AG04450 (cell line): ENCODE measurements around the gene PRIM2. TPM values are rescaled to one million over a fixed set of nuclear protein-coding genes. Genes with fewer than 3 reads are reported as not detected.
"Not testable (repeated sequence)": the region's sequence is repeated elsewhere in the genome, so short reads cannot be mapped to it uniquely, and the experiment has no call there.

Source experiments
- CTCF ChIA-PET: fragments of 300-600, 350-600 bp; formaldehyde crosslinking; extraction: SDS; loops from one replicate; lab custom pipeline; 2022; ENCODE audit warnings: antibody characterized with exemption, inconsistent platforms; lab: Charles Lee
- POLR2A ChIA-PET: fragments of 350-600 bp; formaldehyde crosslinking; extraction: SDS; loops from one replicate; lab custom pipeline; 2021; ENCODE audit warnings: antibody characterized with exemption, inconsistent platforms; lab: Yijun Ruan, JAX
- DNase-seq: peaks from one replicate; pipeline ENCODE4 v3.0.0-alpha.2; 2011; ENCODE audit warnings: low read depth, low spot score
- H3K27ac ChIP-seq: one replicate; pipeline ENCODE4 v1.5.1; 2012; ENCODE audit warnings: low read depth, low read length, control low read depth
- H3K27me3 ChIP-seq: one replicate; pipeline ENCODE4 v1.6.0; 2012; ENCODE audit warnings: low read length; ENCODE audit not compliant: control insufficient read depth, insufficient read depth
- H3K4me3 ChIP-seq: 2 replicates; pipeline ENCODE4 v1.5.1; 2011; ENCODE audit warnings: mild to moderate bottlenecking, low read depth, low read length, control low read depth
- H3K9me3 ChIP-seq: 2 replicates; pipeline ENCODE4 v1.5.1; 2012; ENCODE audit warnings: low read length; ENCODE audit not compliant: control insufficient read depth, insufficient read depth
- polyA plus RNA-seq: library from polyadenylated mRNA; depleted of rRNA; stranded (reverse); fragments of >200 nt; gene quantifications from 2 replicates; pipeline ENCODE4 v1.2.3, GENCODE V29; 2011
- TF ChIP-seq, protein P1 (sequence below): IDR thresholded peaks from 2 replicates; pipeline ENCODE4 v1.5.1; 2011; ENCODE audit warnings: low read depth, low read length, control low read depth, inconsistent platforms

PRIM2 gene
- polyA plus RNA-seq, 1 experiment, result 30.2 TPM

DNA sequence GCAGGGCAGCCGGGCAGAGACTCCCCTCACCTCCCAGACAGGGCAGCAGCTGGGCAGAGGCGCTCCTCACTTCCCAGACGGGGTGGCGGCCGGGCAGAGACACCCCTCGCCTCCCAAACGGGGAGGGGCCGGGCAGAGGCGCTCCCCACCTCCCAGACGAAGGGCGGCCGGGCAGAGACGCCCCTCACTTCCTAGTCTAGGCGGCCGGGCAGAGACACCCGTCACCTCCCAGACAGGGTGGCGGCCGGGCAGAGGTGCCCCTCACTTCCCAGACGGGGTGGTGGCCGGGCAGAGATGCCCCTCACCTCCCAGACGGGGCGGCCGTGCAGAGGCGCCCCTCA, 6.6 kb upstream of the PRIM2 start:
- TF ChIP-seq, protein P1, sequence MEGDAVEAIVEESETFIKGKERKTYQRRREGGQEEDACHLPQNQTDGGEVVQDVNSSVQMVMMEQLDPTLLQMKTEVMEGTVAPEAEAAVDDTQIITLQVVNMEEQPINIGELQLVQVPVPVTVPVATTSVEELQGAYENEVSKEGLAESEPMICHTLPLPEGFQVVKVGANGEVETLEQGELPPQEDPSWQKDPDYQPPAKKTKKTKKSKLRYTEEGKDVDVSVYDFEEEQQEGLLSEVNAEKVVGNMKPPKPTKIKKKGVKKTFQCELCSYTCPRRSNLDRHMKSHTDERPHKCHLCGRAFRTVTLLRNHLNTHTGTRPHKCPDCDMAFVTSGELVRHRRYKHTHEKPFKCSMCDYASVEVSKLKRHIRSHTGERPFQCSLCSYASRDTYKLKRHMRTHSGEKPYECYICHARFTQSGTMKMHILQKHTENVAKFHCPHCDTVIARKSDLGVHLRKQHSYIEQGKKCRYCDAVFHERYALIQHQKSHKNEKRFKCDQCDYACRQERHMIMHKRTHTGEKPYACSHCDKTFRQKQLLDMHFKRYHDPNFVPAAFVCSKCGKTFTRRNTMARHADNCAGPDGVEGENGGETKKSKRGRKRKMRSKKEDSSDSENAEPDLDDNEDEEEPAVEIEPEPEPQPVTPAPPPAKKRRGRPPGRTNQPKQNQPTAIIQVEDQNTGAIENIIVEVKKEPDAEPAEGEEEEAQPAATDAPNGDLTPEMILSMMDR, result no peak
- ChIA-PET CTCF (no interaction called here), POLR2A (no interaction called here)
- Histone ChIP-seq H3K27me3 (no peaks in the 10 kb centered on the region), H3K4me3 (no peak overlapping the region), H3K27ac (peak overlapping the region; percentile 61), H3K9me3 (peaks cover 15% of the 10 kb centered on the region)
- no peak for DNase-seq

DNA sequence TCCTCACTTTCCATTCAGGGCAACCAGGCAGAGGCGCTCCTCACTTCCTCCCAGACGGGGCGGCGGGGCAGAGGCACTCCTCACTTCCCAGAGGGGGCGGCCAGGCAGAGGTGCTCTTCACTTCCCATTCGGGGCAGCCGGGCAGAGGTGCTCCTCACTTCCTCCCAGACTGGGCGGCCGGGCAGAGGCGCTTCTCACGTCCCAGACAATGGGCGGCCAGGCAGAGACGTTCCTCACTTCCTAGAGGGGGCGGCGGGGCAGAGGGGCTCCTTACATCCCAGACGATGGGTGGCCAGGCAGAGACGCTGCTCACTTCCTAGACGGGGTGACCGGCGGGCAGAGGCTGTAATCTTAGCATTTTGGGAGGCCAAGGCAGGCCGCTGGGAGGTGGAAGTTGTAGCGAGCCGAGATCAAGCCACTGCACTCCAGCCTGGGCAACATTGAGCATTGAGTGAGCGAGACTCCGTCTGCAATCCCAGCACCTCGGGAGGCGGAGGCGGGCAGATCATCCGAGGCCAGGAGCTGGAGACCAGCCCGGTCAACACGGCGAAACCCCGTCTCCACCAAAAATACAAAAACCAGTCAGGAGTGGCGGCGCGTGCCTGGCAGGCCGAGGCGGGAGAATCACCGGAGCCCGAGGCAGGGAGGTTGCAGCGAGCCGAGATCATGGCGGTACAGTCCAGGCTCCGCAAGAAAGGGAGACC, 6.0 kb upstream of the PRIM2 start:
- H3K27me3 ChIP-seq, CTCF ChIA-PET, POLR2A ChIA-PET, H3K27ac ChIP-seq, H3K4me3 ChIP-seq, DNase-seq: not testable (repeated sequence)
- H3K9me3 ChIP-seq, result peaks cover 15% of the 10 kb centered on the region

DNA sequence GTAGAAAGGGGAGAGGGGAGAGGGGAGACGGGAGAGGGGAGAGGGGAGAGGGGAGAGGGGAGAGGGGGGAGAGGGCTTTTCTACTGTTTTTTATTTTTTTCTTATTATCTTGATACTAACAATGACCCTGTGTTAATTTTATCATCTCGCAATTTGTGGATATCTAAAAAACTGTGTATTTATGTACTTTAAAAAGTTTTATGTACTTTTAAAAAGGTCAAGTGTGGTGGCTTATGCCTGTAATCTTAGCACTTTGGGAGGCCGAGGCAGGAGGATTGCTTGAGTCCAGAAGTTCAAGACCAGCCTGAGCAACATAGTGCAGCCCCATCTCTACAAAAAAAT, 5.5 kb upstream of the PRIM2 start:
- TF ChIP-seq, protein P1, result no peak
- Histone ChIP-seq H3K4me3 (no peak overlapping the region), H3K27ac (no peak overlapping the region), H3K9me3 (peaks cover 15% of the 10 kb centered on the region), H3K27me3 (no peaks in the 10 kb centered on the region)
- DNase-seq, result no peak
- ChIA-PET CTCF (no interaction called here), POLR2A (no interaction called here)

DNA sequence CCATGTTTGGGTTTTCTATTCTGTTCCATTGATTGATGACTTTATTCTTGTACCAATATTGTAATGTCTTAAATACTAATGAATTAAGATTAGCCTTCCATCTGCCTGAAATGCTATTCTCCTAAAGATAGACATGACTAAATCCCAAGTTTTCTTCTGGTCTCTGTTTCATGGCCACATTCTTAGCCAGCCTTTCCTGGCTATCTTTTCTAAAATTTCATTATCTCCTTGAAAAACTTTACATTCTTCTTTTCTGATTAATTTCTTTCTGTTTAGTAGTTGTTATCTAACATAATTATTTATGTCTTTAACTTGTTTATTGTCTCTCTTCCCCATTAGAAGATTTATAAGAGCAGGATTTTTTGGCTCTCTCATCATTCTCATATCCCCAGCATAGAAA, 4.4 kb upstream of the PRIM2 start:
- H3K9me3 ChIP-seq, result peaks cover 15% of the 10 kb centered on the region
- ChIA-PET POLR2A (interaction anchor here (0.5 to 2.5 kb wide), 10 partner anchors 10 to 282 kb away, joined by 3 to 26 read pairs (median 4); partner anchors contain the start of genes BAG2 and RAB23), CTCF (interaction anchor here (1.5 to 4.7 kb wide), 5 partner anchors 46 to 411 kb away, joined by 5 to 109 read pairs (median 31); partner anchors contain the start of genes BEND6 and RAB23)
- TF ChIP-seq, protein P1, result no peak
- no peak for DNase-seq
- H3K4me3 ChIP-seq, result no peak overlapping the region
- H3K27me3 ChIP-seq, result no peaks in the 10 kb centered on the region
- H3K27ac ChIP-seq, result peak overlapping the region; percentile 89

DNA sequence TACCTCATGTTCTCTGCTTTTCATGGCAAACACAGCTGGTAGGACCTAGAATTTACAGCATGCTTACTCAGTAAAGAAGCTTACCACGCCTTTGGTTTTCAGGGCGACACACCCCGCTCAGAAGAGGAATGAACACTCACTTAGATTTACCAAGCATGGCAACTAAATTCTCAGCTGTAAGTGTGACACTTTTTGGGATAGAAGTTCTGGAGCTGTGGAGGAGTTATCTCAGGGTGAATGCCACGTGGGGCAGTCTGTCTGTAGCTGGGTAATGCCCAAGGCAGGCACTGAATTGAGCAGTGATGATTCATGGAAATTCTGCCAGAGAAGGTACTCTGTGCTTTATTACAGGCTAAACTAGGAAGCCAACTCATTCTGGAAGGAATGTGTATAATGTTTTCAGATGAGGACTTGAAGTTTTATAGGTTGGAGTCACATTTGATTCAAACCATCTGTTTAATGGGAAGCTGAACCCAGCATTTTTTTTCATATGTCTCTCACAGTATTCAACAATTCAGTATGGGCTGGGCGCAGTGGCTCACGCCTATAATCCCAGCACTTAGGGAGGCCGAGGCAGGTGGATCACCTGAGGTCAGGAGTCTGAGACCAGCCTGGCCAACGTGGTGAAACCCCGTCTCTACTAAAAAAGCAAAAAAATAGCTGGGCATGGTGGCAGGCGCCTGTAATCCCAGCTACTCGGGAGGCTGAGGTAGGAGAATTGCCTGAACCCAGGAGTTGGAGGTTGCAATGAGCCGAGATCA, 3.5 kb upstream of the PRIM2 start:
- POLR2A ChIA-PET, result interaction anchor here (0.5 to 2.5 kb wide), 18 partner anchors 11 to 283 kb away, joined by 3 to 26 read pairs (median 4); partner anchors contain the start of genes BAG2, RAB23 and ZNF451
- peaks cover 15% of the 10 kb centered on the region for H3K9me3 ChIP-seq

More for the DNA sequence above, 3.5 kb upstream of the PRIM2 start:
- Histone ChIP-seq H3K27ac (peak overlapping the region; percentile 89), H3K27me3 (no peaks in the 10 kb centered on the region), H3K4me3 (peak overlapping the region; percentile 1; the same call in 1 of the 2 replicates)
- CTCF ChIA-PET, result interaction anchor here (0.6 to 4.7 kb wide), 11 partner anchors 47 to 456 kb away, joined by 3 to 109 read pairs (median 9); partner anchors contain the start of genes BEND6 and RAB23
- peak; percentile 94 for DNase-seq
- TF ChIP-seq, protein P1, result 0 out of 2 replicates have a peak, but pooled peaks have one; percentile 28
